ENCODE measurements around the gene GPR61. TPM values are rescaled to one million over a fixed set of nuclear protein-coding genes. Genes with fewer than 3 reads are reported as not detected.

GPR61 gene
- total RNA-seq, 4 donors from 2014 or later = 0.19 to 1.4 TPM; not detected in 2

GRCh38 chr1:109557520-109557919 lies 17.8 kb downstream of the GPR61 start:
- Histone ChIP-seq H3K27me3 (no peaks in the 10 kb centered on the region), H3K36me3 (no peaks in the 10 kb centered on the region), H3K4me1 (peaks cover 47% of the 10 kb centered on the region), H3K4me3 (no peak overlapping the region), H3K27ac (no peak overlapping the region), H3K9me3 (no peaks in the 10 kb centered on the region)
- TF ChIP-seq POLR2A (IDR thresholded peaks at IDR 0.05) = no peak
- no peak for TF ChIP-seq EP300 (IDR thresholded peaks at IDR 0.05)
- TF ChIP-seq POLR2AphosphoS5 (IDR thresholded peaks at IDR 0.05) = no peak
- TF ChIP-seq, protein P1, sequence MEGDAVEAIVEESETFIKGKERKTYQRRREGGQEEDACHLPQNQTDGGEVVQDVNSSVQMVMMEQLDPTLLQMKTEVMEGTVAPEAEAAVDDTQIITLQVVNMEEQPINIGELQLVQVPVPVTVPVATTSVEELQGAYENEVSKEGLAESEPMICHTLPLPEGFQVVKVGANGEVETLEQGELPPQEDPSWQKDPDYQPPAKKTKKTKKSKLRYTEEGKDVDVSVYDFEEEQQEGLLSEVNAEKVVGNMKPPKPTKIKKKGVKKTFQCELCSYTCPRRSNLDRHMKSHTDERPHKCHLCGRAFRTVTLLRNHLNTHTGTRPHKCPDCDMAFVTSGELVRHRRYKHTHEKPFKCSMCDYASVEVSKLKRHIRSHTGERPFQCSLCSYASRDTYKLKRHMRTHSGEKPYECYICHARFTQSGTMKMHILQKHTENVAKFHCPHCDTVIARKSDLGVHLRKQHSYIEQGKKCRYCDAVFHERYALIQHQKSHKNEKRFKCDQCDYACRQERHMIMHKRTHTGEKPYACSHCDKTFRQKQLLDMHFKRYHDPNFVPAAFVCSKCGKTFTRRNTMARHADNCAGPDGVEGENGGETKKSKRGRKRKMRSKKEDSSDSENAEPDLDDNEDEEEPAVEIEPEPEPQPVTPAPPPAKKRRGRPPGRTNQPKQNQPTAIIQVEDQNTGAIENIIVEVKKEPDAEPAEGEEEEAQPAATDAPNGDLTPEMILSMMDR (IDR thresholded peaks at IDR 0.05) = no peak
- no peak for DNase-seq (ENCODE audit: low spot score in 2 of 2)
- 95% methylated on average over 5 of the region's 5 CpGs for WGBS

DNA sequence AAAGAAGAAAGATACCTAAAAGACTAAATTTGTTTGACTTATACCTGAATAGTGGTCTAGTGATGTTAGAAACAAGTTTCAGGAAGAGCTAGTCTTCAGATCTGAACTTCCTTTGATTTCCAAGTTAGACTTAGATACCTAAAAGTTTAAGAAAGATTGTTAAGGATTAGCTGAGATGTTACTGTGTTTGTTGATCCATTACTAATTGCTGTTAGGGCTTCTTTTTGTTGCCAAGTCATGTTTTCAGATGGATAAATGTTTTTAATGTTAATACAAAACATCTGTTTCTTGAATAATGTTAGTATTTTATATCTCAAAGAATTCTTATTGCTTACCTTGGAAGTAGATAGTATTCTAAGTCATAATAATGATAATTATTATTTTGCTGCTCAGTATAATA lies 20.3 kb downstream of the GPR61 start:
- no peaks in the 10 kb centered on the region for H3K9me3 ChIP-seq
- TF ChIP-seq, protein P1 (IDR thresholded peaks at IDR 0.05) = no peak
- TF ChIP-seq POLR2A (IDR thresholded peaks at IDR 0.05) = no peak
- TF ChIP-seq EP300 (IDR thresholded peaks at IDR 0.05) = no peak
- TF ChIP-seq POLR2AphosphoS5 (IDR thresholded peaks at IDR 0.05) = no peak
- no peak overlapping the region for H3K27ac ChIP-seq
- H3K36me3 ChIP-seq = no peaks in the 10 kb centered on the region
- no peaks in the 10 kb centered on the region for H3K27me3 ChIP-seq
- peaks cover 58% of the 10 kb centered on the region for H3K4me1 ChIP-seq
- DNase-seq (ENCODE audit: low spot score in 2 of 2) = no peak
- H3K4me3 ChIP-seq = no peak overlapping the region

DNA sequence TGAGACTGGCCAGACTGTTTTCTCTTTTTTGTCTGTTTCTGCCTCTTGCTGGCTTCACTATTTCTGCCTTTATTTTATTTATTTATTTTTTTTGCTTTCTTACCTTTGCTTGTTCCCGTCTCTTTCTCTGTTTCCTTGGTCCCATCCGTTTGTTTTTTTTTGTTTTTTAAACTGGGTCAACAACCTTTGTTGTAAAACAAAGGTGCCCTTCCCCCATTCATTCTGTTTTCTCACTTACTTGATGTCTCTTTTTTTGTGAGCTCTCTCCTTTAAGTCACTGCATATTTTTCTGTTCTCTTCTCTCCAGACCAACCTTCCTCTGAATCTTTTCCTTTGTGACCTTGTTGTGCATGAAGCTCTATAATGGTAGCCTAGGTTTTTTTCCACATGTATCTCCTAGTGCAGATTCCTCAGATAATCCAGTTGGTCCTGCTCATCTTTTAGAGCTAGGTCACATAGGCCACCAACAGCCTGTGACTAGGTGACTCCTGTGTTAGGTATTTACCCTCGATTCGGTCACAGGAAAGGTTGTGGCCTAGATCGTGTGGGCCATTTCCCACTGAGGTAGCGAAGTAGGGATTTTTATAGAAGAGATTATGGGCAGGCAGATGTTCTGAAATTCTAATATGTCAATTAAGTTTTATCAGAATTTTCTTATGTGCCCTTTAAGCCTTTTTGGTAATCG lies 24.7 kb downstream of the GPR61 start:
- Histone ChIP-seq H3K27ac (no peak overlapping the region), H3K36me3 (no peaks in the 10 kb centered on the region), H3K9me3 (no peaks in the 10 kb centered on the region), H3K27me3 (no peaks in the 10 kb centered on the region), H3K4me1 (peaks cover 50% of the 10 kb centered on the region), H3K4me3 (no peak overlapping the region)
- 84% methylated on average over 7 of the region's 7 CpGs for whole genome bisulfite sequencing
- TF ChIP-seq POLR2A (IDR thresholded peaks at IDR 0.05) (no peak), POLR2AphosphoS5 (IDR thresholded peaks at IDR 0.05) (no peak), EP300 (IDR thresholded peaks at IDR 0.05) (no peak)
- TF ChIP-seq, protein P1 (IDR thresholded peaks at IDR 0.05) = no peak
- no peak for DNase-seq (ENCODE audit: low spot score in 2 of 2)

DNA sequence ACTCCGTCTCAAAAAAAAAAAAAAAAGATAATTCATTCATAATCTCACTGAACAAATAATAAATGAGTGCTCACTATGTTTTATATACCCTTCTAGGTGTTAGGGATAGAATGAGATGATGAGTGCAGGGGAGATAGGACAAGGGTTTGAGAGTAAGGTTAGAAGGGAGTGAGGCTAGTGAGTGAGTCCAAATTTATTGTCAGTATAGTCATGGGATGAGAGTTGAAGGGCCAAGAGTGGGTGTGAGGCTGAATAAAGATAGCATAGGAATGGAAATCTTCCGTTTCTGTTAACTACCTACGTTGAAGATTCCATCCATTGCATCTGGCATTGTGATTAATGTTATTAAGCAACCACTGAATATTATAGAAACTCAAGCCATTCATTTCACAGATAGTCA lies 25.6 kb downstream of the GPR61 start:
- H3K4me1 ChIP-seq = peaks cover 51% of the 10 kb centered on the region
- no peak for TF ChIP-seq POLR2AphosphoS5 (IDR thresholded peaks at IDR 0.05)
- TF ChIP-seq, protein P1 (IDR thresholded peaks at IDR 0.05) = no peak
- TF ChIP-seq POLR2A (IDR thresholded peaks at IDR 0.05) = no peak
- TF ChIP-seq EP300 (IDR thresholded peaks at IDR 0.05) = no peak
- no peak for DNase-seq (ENCODE audit: low spot score in 2 of 2)
- H3K36me3 ChIP-seq = no peaks in the 10 kb centered on the region
- H3K9me3 ChIP-seq = no peaks in the 10 kb centered on the region
- no peak overlapping the region for H3K27ac ChIP-seq
- H3K27me3 ChIP-seq = no peaks in the 10 kb centered on the region
- H3K4me3 ChIP-seq = no peak overlapping the region
- 91% methylated on average over 3 of the region's 3 CpGs for WGBS

- H3K27ac ChIP-seq = no peak overlapping the region
- 87% methylated on average over 1 of the region's 1 CpG for WGBS
- no peaks in the 10 kb centered on the region for H3K27me3 ChIP-seq
- no peak overlapping the region for H3K4me3 ChIP-seq
- H3K4me1 ChIP-seq = peaks cover 49% of the 10 kb centered on the region
- DNase-seq (ENCODE audit: low spot score in 2 of 2) = no peak
- no peaks in the 10 kb centered on the region for H3K36me3 ChIP-seq
- no peaks in the 10 kb centered on the region for H3K9me3 ChIP-seq
- no peak for TF ChIP-seq POLR2AphosphoS5 (IDR thresholded peaks at IDR 0.05)
- no peak for TF ChIP-seq EP300 (IDR thresholded peaks at IDR 0.05)
- TF ChIP-seq POLR2A (IDR thresholded peaks at IDR 0.05) = no peak
- TF ChIP-seq, protein P1 (IDR thresholded peaks at IDR 0.05) = no peak
Observed at GRCh38 chr1:109566982-109567381, 27.3 kb downstream of the GPR61 start.
